CD4-positive, alpha-beta T cell (primary cell): ENCODE measurements around the gene WIPF1. TPM values are rescaled to one million over a fixed set of nuclear protein-coding genes. Genes with fewer than 3 reads are reported as not detected.

Source experiments
- ATAC-seq: fragments of 200-7000 bp; cut with Tn5 transposase; one replicate; pipeline ENCODE4 v1.10.0; 2022; ENCODE audit warnings: mild to moderate bottlenecking; ENCODE audit not compliant: poor library complexity
- CTCF ChIA-PET: fragments of 350-600 bp; sonication (Branson Sonifier 250); formaldehyde crosslinking; loops from one replicate; lab custom pipeline; 2021; ENCODE audit warnings: antibody characterized with exemption, inconsistent platforms; lab: Charles Lee
- POLR2A ChIA-PET: fragments of 350-600 bp; sonication (Branson Sonifier 250); formaldehyde crosslinking; loops from one replicate; lab custom pipeline; 2021; ENCODE audit warnings: antibody characterized with exemption, inconsistent platforms; lab: Charles Lee
- DNase-seq, 14 experiments: peaks; one replicate each; pipeline ENCODE4 v3.0.0-alpha.2; 2013 to 2020; ENCODE audit warnings: mixed read lengths in 2 of 14
- H3K27ac ChIP-seq, 2 donors: one replicate each; pipeline versions ENCODE4 v1.5.1 to v1.7.0; 2013; ENCODE audit warnings: low read length in 2 of 2, low read depth in 1 of 2, mild to moderate bottlenecking in 1 of 2
- H3K27me3 ChIP-seq, 2 experiments: 1 replicate in 1 of 2; 2 replicates in 1 of 2; pipeline versions ENCODE4 v1.6.1 to v1.7.0; 2013; ENCODE audit warnings: low read length in 2 of 2, control low read depth in 1 of 2, mild to moderate bottlenecking in 1 of 2, moderate library complexity in 1 of 2; ENCODE audit not compliant: insufficient read depth in 2 of 2, control insufficient read depth in 1 of 2
- H3K36me3 ChIP-seq: one replicate; pipeline ENCODE4 v1.6.1; 2013; ENCODE audit warnings: low read length, control low read depth; ENCODE audit not compliant: insufficient read depth
- H3K4me1 ChIP-seq: one replicate; pipeline ENCODE4 v1.6.1; 2013; ENCODE audit warnings: low read length, control low read depth; ENCODE audit not compliant: insufficient read depth
- H3K4me3 ChIP-seq: one replicate; pipeline ENCODE4 v1.5.1; 2013; ENCODE audit warnings: mild to moderate bottlenecking, low read length, moderate library complexity
- H3K9me3 ChIP-seq, 2 experiments: 1 replicate in 1 of 2; 2 replicates in 1 of 2; pipeline versions ENCODE4 v1.6.1 to v1.7.0; 2013; ENCODE audit warnings: low read length in 2 of 2, mild to moderate bottlenecking in 2 of 2, control low read depth in 1 of 2, moderate library complexity in 1 of 2; ENCODE audit not compliant: control insufficient read depth in 1 of 2, insufficient read depth in 1 of 2
- H3K27ac Mint-ChIP-seq: one replicate; pipeline ENCODE4 v1.8.0; 2020; ENCODE audit warnings: mixed read lengths
- H3K27me3 Mint-ChIP-seq: one replicate; pipeline ENCODE4 v1.8.0; 2021; ENCODE audit warnings: mixed read lengths
- H3K36me3 Mint-ChIP-seq: one replicate; pipeline ENCODE4 v1.8.0; 2021; ENCODE audit warnings: low read depth, mixed read lengths
- H3K4me1 Mint-ChIP-seq: one replicate; pipeline ENCODE4 v1.8.0; 2021; ENCODE audit warnings: low read depth, mixed read lengths
- H3K4me3 Mint-ChIP-seq: one replicate; pipeline ENCODE4 v1.8.0; 2020; ENCODE audit warnings: mild to moderate bottlenecking, mixed read lengths
- H3K9me3 Mint-ChIP-seq: one replicate; pipeline ENCODE4 v1.8.0; 2020; ENCODE audit warnings: mixed read lengths
- CTCF ChIP-seq: fragments of 200-600 bp; IDR thresholded peaks from one replicate; pipeline ENCODE4 v1.8.0; 2022; ENCODE audit warnings: antibody characterized with exemption, mild to moderate bottlenecking
- intact Hi-C, 2 experiments: fragments of 100-400 bp; cut with DNase I in 1 of 2; cut with micrococcal nuclease in 1 of 2; formaldehyde crosslinking; loops; one replicate each; pipeline versions ENCODE4 v1.15.1 to v1.9.0; 2023 to 2025; cut with DNase I, micrococcal nuclease
- total RNA-seq, 174 experiments: library from RNA in 2 of 174; stranded (reverse) in 2 of 174; gene quantifications; one replicate each; pipeline ENCODE4 v1.2.3 and lab custom pipeline; 2021 to 2026

Gene WIPF1
- total RNA-seq, 2 experiments from 2014 or later, result 237 to 264 TPM

DNA sequence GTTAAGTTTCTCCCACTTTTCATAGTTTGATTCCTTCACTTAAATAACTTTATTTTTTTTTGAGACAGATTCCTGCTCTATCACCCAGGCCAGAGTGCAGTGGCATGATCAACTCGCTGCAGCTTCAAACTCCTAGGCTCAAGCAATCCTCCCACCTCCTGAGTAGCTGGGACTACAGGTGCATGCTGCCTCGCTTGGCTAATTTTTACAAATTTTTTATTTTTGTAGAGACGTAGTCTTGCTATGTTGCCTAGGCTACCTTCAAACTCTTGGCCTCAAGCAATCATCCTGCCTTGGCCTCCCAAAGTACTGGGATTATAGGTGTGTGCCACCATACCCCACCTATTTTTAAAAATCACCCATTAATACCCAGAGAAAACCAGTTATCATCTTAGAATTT lies 14.2 kb upstream of the WIPF1 start:
- peaks cover 51% of the 10 kb centered on the region for H3K36me3 Mint-ChIP-seq

DNA sequence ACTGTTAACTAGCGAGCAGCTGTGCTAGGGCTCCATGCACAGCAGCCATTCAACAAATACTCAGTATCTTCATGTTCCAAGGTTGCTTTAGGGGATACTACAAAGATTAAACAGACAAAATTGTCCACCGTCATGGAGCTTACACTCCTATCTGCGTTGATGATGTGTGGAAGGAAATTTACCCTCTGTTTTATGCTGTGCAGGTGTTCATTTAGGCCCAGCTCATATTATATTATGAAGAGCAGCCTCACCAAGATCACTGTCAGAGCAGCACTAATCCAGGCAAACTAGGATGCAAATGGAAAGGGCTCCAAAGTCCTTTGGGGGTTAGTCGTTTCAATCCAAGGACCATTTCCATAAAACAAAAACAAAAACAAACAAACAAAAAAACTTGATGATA lies 13.4 kb upstream of the WIPF1 start:
- DNase-seq (no peak), ATAC-seq (no peak)
- Mint-ChIP-seq H3K27me3 (no peaks in the 10 kb centered on the region), H3K4me1 (peaks cover 97% of the 10 kb centered on the region), H3K27ac (peak overlapping the region; percentile 86), H3K36me3 (peaks cover 51% of the 10 kb centered on the region), H3K4me3 (peak overlapping the region; percentile 34), H3K9me3 (no peaks in the 10 kb centered on the region)
- no peak for TF ChIP-seq CTCF
- Histone ChIP-seq H3K4me3 (no peak overlapping the region), H3K27ac (peak overlapping the region; percentile 58 to 74), H3K36me3 (peaks cover 28% of the 10 kb centered on the region), H3K4me1 (peaks cover 61% of the 10 kb centered on the region), H3K9me3 (no peaks in the 10 kb centered on the region), H3K27me3 (no peaks in the 10 kb centered on the region)
- intact Hi-C loops, result loop anchor here in 1 of 2 experiments (2.0 kb wide), 1 partner anchor 14 kb away; the partner anchor contains the start of gene WIPF1
- ChIA-PET CTCF (interaction anchor here (0.6 to 1.7 kb wide), 4 partner anchors 9 to 86 kb away, joined by 3 to 5 read pairs (median 4); no protein-coding TSS in a partner anchor), POLR2A (interaction anchor here (1.2 to 12.5 kb wide), 3 partner anchors 8 to 72 kb away, joined by 3 to 106 read pairs (median 20); partner anchors contain the start of gene WIPF1)

More for the DNA sequence above, 14.2 kb upstream of the WIPF1 start:
- ATAC-seq (no peak), DNase-seq (no peak)
- peak overlapping the region; percentile 86 for H3K27ac Mint-ChIP-seq
- H3K4me3 ChIP-seq, result no peak overlapping the region
- no peaks in the 10 kb centered on the region for H3K27me3 Mint-ChIP-seq
- CTCF ChIA-PET, result no interaction called here
- H3K27me3 ChIP-seq, result no peaks in the 10 kb centered on the region
- H3K4me1 Mint-ChIP-seq, result peaks cover 97% of the 10 kb centered on the region
- no peak overlapping the region for H3K4me3 Mint-ChIP-seq
- intact Hi-C loops, result loop anchor here in 1 of 2 experiments (2.0 kb wide), 1 partner anchor 15 kb away; the partner anchor contains the start of gene WIPF1
- peaks cover 32% of the 10 kb centered on the region for H3K36me3 ChIP-seq
- H3K4me1 ChIP-seq, result peaks cover 58% of the 10 kb centered on the region
- H3K27ac ChIP-seq, result peak overlapping the region in 1 of 2 donors; percentile 74
- TF ChIP-seq CTCF, result no peak
- no peaks in the 10 kb centered on the region for H3K9me3 Mint-ChIP-seq
- POLR2A ChIA-PET, result interaction anchor here (1.2 to 12.5 kb wide), 3 partner anchors 9 to 71 kb away, joined by 3 to 106 read pairs (median 20); partner anchors contain the start of gene WIPF1
- no peaks in the 10 kb centered on the region for H3K9me3 ChIP-seq

- peaks cover 26% of the 10 kb centered on the region for H3K36me3 ChIP-seq
- POLR2A ChIA-PET, result interaction anchor here (0.6 to 12.5 kb wide), 4 partner anchors 15 to 117 kb away, joined by 3 to 106 read pairs (median 12); partner anchors contain the start of gene WIPF1
- H3K9me3 ChIP-seq, result no peaks in the 10 kb centered on the region
- intact Hi-C loops, result loop anchor here in 1 of 2 experiments (2.0 kb wide), 1 partner anchor 14 kb away; the partner anchor contains the start of gene WIPF1
- no peak for DNase-seq
- no peak overlapping the region for H3K4me3 ChIP-seq
- no peak for TF ChIP-seq CTCF
- H3K4me1 ChIP-seq, result peaks cover 56% of the 10 kb centered on the region
- H3K27ac ChIP-seq, result peak overlapping the region; percentile 58 to 74
- peak overlapping the region; percentile 34 for H3K4me3 Mint-ChIP-seq
- no peaks in the 10 kb centered on the region for H3K9me3 Mint-ChIP-seq
- no peak for ATAC-seq
- CTCF ChIA-PET, result interaction anchor here (0.6 to 1.7 kb wide), 6 partner anchors 9 to 87 kb away, joined by 3 to 5 read pairs (median 4); no protein-coding TSS in a partner anchor
- H3K27me3 ChIP-seq, result no peaks in the 10 kb centered on the region
- peaks cover 52% of the 10 kb centered on the region for H3K36me3 Mint-ChIP-seq
- H3K4me1 Mint-ChIP-seq, result peaks cover 97% of the 10 kb centered on the region
- peak overlapping the region; percentile 86 for H3K27ac Mint-ChIP-seq
- H3K27me3 Mint-ChIP-seq, result no peaks in the 10 kb centered on the region
These were observed 12.8 kb upstream of the WIPF1 start for GRCh38 chr2:174610243-174610995.
